Adipocyte (in vitro differentiated cells): ENCODE measurements around the gene ANXA6.
A peak's percentile ranks its signal among the peaks of the same experiment; 100 is the strongest.

Experiments used
- DNase-seq: peaks from one replicate; pipeline ENCODE4 v3.0.0-alpha.2; 2015; ENCODE audit warnings: low read depth
- H3K27me3 ChIP-seq: replicated peaks from 2 replicates; pipeline ENCODE4 v1.7.0; 2013; ENCODE audit warnings: mild to moderate bottlenecking, low read length, moderate library complexity; ENCODE audit not compliant: control insufficient read depth, insufficient read depth
- H3K36me3 ChIP-seq: 2 replicates; pipeline ENCODE4 v1.7.0; 2013; ENCODE audit warnings: low read length, mild to moderate bottlenecking, moderate library complexity; ENCODE audit not compliant: control insufficient read depth, insufficient read depth, severe bottlenecking
- H3K4me1 ChIP-seq: 2 replicates; pipeline ENCODE4 v1.7.0; 2013; ENCODE audit warnings: mild to moderate bottlenecking, low read length, moderate library complexity; ENCODE audit not compliant: control insufficient read depth, insufficient read depth
- H3K4me3 ChIP-seq: 2 replicates; pipeline ENCODE4 v1.7.0; 2013; ENCODE audit warnings: mild to moderate bottlenecking, low read length, moderate library complexity
- H3K9ac ChIP-seq: 2 replicates; pipeline ENCODE4 v1.7.0; 2013; ENCODE audit warnings: mild to moderate bottlenecking, low read length, moderate library complexity
- H3K9me3 ChIP-seq: 2 replicates; pipeline ENCODE4 v1.7.0; 2013; ENCODE audit warnings: mild to moderate bottlenecking, low read length, moderate library complexity; ENCODE audit not compliant: control insufficient read depth

ANXA6 gene

DNA sequence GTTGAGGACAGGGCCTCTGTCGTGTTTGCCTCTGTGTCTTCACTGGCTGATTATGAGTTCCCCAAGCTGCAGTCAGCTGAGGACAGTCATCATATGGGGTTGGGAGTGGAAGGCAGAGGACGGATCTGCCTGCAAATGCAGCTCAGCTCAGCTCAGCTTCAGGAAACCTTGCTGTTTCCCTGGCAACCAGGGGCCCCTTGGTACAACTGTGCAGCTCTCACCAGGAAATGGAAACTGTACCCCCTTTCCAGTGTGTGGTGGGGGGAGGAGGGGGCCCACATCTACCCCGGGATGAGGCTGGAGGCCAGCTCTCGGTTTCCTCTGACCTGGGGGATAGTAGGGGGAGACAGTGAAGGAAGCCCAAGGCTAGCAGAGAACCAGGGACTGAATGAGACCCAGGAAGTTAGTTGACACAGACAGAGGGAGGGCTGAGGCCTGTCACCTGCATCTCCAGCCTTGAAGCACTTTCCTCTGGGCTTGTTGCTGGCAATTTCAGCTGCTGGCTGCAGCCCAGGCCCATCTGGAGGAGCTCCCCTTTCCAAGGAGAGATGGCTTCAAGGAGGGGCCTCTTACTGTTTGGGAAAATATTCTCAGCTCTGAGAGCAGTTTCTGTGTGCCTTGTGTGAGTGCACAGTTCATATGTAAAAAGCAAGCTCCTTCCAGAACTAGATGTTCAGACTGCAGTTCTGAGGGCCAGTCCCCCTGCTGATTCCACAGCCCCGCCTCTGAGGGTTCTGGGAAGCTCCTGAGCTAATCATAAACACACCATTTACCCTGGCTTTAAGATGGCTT lies 6.9 kb downstream of the ANXA6 start:
- peak; percentile 68 for DNase-seq
- peak overlapping the region; percentile 69 for H3K9ac ChIP-seq
- peaks cover 67% of the 10 kb centered on the region for H3K36me3 ChIP-seq
- H3K9me3 ChIP-seq = no peaks in the 10 kb centered on the region
- peaks cover 66% of the 10 kb centered on the region for H3K4me1 ChIP-seq
- no peaks in the 10 kb centered on the region for H3K27me3 ChIP-seq
- H3K4me3 ChIP-seq = peak overlapping the region; percentile 32

- H3K9ac ChIP-seq = no peak overlapping the region
- no peak for DNase-seq
- no peaks in the 10 kb centered on the region for H3K27me3 ChIP-seq
- H3K9me3 ChIP-seq = no peaks in the 10 kb centered on the region
- H3K36me3 ChIP-seq = peaks cover 77% of the 10 kb centered on the region
- peaks cover 48% of the 10 kb centered on the region for H3K4me1 ChIP-seq
- no peak overlapping the region for H3K4me3 ChIP-seq
Measured at GRCh38 chr5:151148583-151148982, 9.0 kb downstream of the ANXA6 start.

DNA sequence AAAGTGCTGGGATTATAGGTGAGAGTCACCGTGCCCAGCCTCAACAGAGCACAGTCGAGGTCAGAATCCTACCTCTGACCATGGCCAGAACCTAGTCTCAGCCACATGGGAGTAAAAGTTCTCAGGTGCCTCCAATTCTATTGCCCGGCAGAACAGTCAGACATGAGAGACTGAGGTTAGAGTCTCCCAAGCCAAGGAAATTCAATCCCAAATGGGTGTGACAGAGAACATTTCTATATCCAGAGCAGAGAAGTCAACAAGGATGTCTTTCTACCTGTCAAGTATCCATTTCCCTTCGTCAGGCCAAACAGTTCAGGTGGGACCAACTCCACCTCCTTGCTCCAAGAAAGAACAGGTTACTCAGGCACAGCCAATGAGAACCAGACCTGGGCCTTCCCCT lies 10.5 kb downstream of the ANXA6 start:
- no peak overlapping the region for H3K4me3 ChIP-seq
- peaks cover 33% of the 10 kb centered on the region for H3K4me1 ChIP-seq
- DNase-seq = no peak
- H3K27me3 ChIP-seq = no peaks in the 10 kb centered on the region
- no peak overlapping the region for H3K9ac ChIP-seq
- peaks cover 77% of the 10 kb centered on the region for H3K36me3 ChIP-seq
- no peaks in the 10 kb centered on the region for H3K9me3 ChIP-seq

- H3K4me3 ChIP-seq = no peak overlapping the region
- DNase-seq = no peak
- peaks cover 82% of the 10 kb centered on the region for H3K36me3 ChIP-seq
- peaks cover 33% of the 10 kb centered on the region for H3K4me1 ChIP-seq
- no peaks in the 10 kb centered on the region for H3K27me3 ChIP-seq
- no peak overlapping the region for H3K9ac ChIP-seq
- no peaks in the 10 kb centered on the region for H3K9me3 ChIP-seq
Measured at GRCh38 chr5:151146061-151146460, 11.5 kb downstream of the ANXA6 start.

DNA sequence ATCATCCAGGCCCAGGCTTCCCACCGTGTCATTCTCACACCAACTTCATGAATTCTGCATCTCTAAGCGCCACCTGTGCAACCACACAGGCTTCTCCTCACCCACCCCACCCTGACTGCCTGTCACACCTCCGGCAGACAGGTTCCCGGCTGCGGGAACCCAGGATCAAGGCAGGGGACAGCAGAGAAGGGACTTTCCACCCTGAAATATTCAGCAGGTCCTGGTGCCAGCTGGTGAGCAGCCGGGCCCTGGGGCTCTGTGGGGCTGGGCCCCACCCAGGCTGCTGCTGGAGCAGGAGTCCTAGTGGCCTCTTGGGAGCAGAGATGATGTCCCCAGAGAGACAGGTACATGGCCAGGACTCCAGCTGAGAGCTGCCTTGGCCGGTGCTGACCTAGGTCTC lies 12.7 kb downstream of the ANXA6 start:
- Histone ChIP-seq H3K9me3 (no peaks in the 10 kb centered on the region), H3K9ac (no peak overlapping the region), H3K27me3 (no peaks in the 10 kb centered on the region), H3K4me3 (no peak overlapping the region), H3K36me3 (peaks cover 87% of the 10 kb centered on the region), H3K4me1 (peaks cover 23% of the 10 kb centered on the region)
- DNase-seq = no peak

DNA sequence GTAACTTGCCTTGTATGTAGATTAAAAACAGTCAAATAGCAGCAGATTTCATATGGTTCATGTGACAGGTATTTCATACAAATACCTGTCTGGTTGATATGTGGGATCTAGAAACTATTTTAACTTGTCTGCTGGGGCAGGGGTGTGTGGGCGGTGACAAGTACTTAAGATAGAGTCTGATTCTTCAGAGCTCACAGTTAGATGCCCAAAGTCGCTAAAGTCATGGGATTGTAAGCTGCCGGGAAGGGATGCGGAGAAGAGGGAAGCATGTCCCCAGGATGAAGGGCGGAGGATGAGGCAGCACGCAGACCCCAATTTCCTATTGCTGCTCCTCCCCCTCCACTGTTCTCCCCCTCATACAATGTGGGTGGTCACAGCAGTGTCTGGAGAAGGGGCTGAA lies 13.3 kb downstream of the ANXA6 start:
- peaks cover 93% of the 10 kb centered on the region for H3K36me3 ChIP-seq

GRCh38 chr5:151143645-151144044 lies 13.9 kb downstream of the ANXA6 start:
- no peaks in the 10 kb centered on the region for H3K27me3 ChIP-seq

More for the DNA sequence above, 13.3 kb downstream of the ANXA6 start:
- Histone ChIP-seq H3K27me3 (no peaks in the 10 kb centered on the region), H3K4me1 (peaks cover 21% of the 10 kb centered on the region), H3K9ac (no peak overlapping the region), H3K9me3 (no peaks in the 10 kb centered on the region), H3K4me3 (no peak overlapping the region)
- DNase-seq = no peak

GRCh38 chr5:151142933-151143332 lies 14.6 kb downstream of the ANXA6 start:
- H3K4me3 ChIP-seq = no peak overlapping the region
- peaks cover 21% of the 10 kb centered on the region for H3K4me1 ChIP-seq
- peaks cover 98% of the 10 kb centered on the region for H3K36me3 ChIP-seq
- H3K9ac ChIP-seq = no peak overlapping the region
- no peaks in the 10 kb centered on the region for H3K27me3 ChIP-seq
- no peak for DNase-seq
- no peaks in the 10 kb centered on the region for H3K9me3 ChIP-seq

More at GRCh38 chr5:151143645-151144044, 13.9 kb downstream of the ANXA6 start:
- Histone ChIP-seq H3K9ac (no peak overlapping the region), H3K9me3 (no peaks in the 10 kb centered on the region), H3K36me3 (peaks cover 98% of the 10 kb centered on the region), H3K4me3 (no peak overlapping the region), H3K4me1 (peaks cover 21% of the 10 kb centered on the region)
- no peak for DNase-seq

DNA sequence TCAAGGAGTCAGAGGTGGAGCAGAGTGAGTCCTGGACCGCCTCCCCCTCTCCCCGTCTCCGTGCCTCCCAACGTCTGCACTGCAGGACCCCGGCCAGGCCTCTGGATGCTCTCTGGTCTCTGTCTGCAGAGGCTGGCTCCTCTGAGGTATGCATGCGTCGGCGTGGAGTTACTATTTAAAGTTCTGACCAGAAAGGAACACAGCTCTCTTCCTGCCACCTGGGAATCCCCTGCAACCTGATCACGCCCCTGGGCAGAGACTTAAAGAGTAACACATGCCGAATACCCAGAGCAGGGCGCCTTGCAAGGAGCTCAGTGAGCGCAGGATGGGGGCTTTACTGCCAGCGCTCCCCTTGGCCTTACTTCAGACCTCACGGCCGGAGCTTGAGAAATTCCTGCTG lies 16.0 kb downstream of the ANXA6 start:
- peaks cover 98% of the 10 kb centered on the region for H3K36me3 ChIP-seq
- H3K4me1 ChIP-seq = peaks cover 21% of the 10 kb centered on the region
- no peaks in the 10 kb centered on the region for H3K9me3 ChIP-seq
- DNase-seq = peak; percentile 27
- no peak overlapping the region for H3K4me3 ChIP-seq
- H3K9ac ChIP-seq = peak overlapping the region; percentile 6
- no peaks in the 10 kb centered on the region for H3K27me3 ChIP-seq

- peaks cover 16% of the 10 kb centered on the region for H3K4me1 ChIP-seq
- no peaks in the 10 kb centered on the region for H3K27me3 ChIP-seq
- H3K9me3 ChIP-seq = no peaks in the 10 kb centered on the region
- peaks cover 98% of the 10 kb centered on the region for H3K36me3 ChIP-seq
- DNase-seq = no peak
- H3K9ac ChIP-seq = peak overlapping the region; percentile 6
- no peak overlapping the region for H3K4me3 ChIP-seq
Measured at GRCh38 chr5:151140686-151141459, 16.7 kb downstream of the ANXA6 start.

DNA sequence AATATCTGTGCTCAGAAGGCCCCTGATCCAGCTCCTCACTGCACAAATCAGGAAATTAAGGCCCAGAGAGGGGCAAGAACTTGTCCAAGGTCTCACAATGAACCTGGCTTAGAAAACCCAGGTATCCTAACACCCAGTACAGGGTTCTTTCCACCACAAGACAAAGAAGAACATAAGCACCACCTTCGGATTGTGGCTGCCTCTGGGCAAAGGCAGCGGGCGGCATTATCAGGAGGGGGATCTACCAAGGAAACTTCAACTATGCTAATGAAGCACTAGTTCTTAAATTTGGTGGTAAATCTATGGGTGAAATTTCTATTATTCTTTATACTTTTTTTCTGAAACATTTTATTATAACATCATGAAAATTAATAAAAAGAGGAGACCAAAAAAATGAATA lies 17.9 kb downstream of the ANXA6 start:
- no peak overlapping the region for H3K9ac ChIP-seq
- H3K36me3 ChIP-seq = peaks cover 98% of the 10 kb centered on the region
- H3K9me3 ChIP-seq = no peaks in the 10 kb centered on the region
- no peak overlapping the region for H3K4me3 ChIP-seq
- peaks cover 12% of the 10 kb centered on the region for H3K4me1 ChIP-seq
- DNase-seq = no peak
- H3K27me3 ChIP-seq = no peaks in the 10 kb centered on the region
